Measurements from ENCODE around the gene HAUS3.
"Not testable (repeated sequence)": the region's sequence is repeated elsewhere in the genome, so short reads cannot be mapped to it uniquely, and the experiment has no call there.

HAUS3 gene

GRCh38 chr4:2218436-2218835, 23.5 kb downstream of the HAUS3 start:
- peak in 3 of 4 experiments; percentile 6 to 16 (median 11) for DNase-seq

GRCh38 chr4:2217726-2218125, 24.2 kb downstream of the HAUS3 start:
- no peak for DNase-seq

GRCh38 chr4:2212831-2213230, 29.1 kb downstream of the HAUS3 start:
- DNase-seq: no peak

GRCh38 chr4:2202789-2203188, 39.1 kb downstream of the HAUS3 start:
- not testable (repeated sequence) for DNase-seq

- no peak for DNase-seq
Measured at GRCh38 chr4:2194496-2194895, 47.4 kb downstream of the HAUS3 start.

GRCh38 chr4:2193326-2193725, 48.6 kb downstream of the HAUS3 start:
- no peak for DNase-seq

- no peak for DNase-seq
Measured at GRCh38 chr4:2186865-2187172, 55.1 kb downstream of the HAUS3 start.

GRCh38 chr4:2186133-2186864, 55.6 kb downstream of the HAUS3 start:
- DNase-seq: no peak

GRCh38 chr4:2183394-2183793, 58.5 kb downstream of the HAUS3 start:
- no peak for DNase-seq

- peak; percentile 27 to 70 (median 50) for DNase-seq
Measured at GRCh38 chr4:2182994-2183393, 58.9 kb downstream of the HAUS3 start.

GRCh38 chr4:2180410-2180809, 61.5 kb downstream of the HAUS3 start:
- peak in 3 of 4 experiments; percentile 21 to 43 (median 34) for DNase-seq

GRCh38 chr4:2179717-2180116, 62.2 kb downstream of the HAUS3 start:
- DNase-seq: no peak

GRCh38 chr4:2178986-2179385, 62.9 kb downstream of the HAUS3 start:
- DNase-seq: no peak
